ENCODE results near the gene MPPE1. TPM values are rescaled to one million over a fixed set of nuclear protein-coding genes. Genes with fewer than 3 reads are reported as not detected.

The MPPE1 gene
- total and polyA plus RNA-seq, 9 of the 15 experiments (the other 6 are each of a cell fraction or from before 2014, with no cell fraction given) = 10.7 to 19.5 (median 13.3) TPM

DNA sequence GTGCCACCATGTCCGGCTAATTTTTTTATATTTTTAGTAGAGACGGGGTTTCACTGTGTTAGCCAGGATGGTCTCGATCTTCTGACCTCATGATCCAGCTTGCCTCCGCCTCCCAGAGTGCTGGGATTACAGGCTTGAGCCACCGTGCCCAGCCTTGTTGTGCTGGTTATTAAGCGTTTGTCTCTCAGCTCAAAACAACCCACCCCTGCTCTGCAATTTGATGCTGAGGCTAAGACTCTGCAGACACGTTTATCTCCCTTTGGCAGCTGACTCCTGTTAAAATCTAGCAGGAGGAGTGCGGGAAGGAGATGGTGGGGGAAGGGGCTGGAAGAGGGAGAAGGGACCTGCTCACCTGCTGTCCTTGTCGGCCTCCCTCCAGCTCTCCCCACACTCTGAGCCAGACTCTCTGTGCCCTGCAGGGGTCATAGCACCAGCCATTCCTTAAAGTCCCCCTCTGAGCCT, 43.3 kb upstream of the MPPE1 start (continued):
- TF ChIP-seq ZMIZ1 (IDR thresholded peaks at IDR 0.05; ENCODE audit: low read depth in 2 of 2, low read length in 2 of 2) (no peak), POLR2H (tag; IDR thresholded peaks at IDR 0.05; ENCODE audit: low read depth) (no peak), NEUROD1 (IDR thresholded peaks at IDR 0.05; ENCODE audit: borderline replicate concordance, low read depth, low read length, partially characterized antibody) (no peak), ZNF431 (CRISPR knock-in tag; IDR thresholded peaks at IDR 0.05) (no peak), ZC3H11A (IDR thresholded peaks at IDR 0.05; ENCODE audit: low read depth, low read length) (no peak), PREB (CRISPR knock-in tag; IDR thresholded peaks at IDR 0.05) (no peak), ARID2 (IDR thresholded peaks at IDR 0.05) (no peak), ZNF140 (CRISPR knock-in tag; IDR thresholded peaks at IDR 0.05) (no peak), ZFP1 (CRISPR knock-in tag; IDR thresholded peaks at IDR 0.05) (no peak), MEF2A (IDR thresholded peaks at IDR 0.05; ENCODE audit: control insufficient read depth, low read depth, low read length) (no peak), TEAD1 (CRISPR knock-in tag; IDR thresholded peaks at IDR 0.05) (no peak), RAD51 (IDR thresholded peaks at IDR 0.05; ENCODE audit: borderline replicate concordance, low read depth) (0 out of 2 replicates have a peak, but pooled peaks have one; percentile 16), ZNF584 (CRISPR knock-in tag; IDR thresholded peaks at IDR 0.05; ENCODE audit: low read depth) (no peak), PML (IDR thresholded peaks at IDR 0.05; ENCODE audit: low read length) (0 out of 2 replicates have a peak, but pooled peaks have one; percentile 37), NR3C1 (CRISPR knock-in tag; IDR thresholded peaks at IDR 0.05) (no peak)
- TF ChIP-seq, protein P1, sequence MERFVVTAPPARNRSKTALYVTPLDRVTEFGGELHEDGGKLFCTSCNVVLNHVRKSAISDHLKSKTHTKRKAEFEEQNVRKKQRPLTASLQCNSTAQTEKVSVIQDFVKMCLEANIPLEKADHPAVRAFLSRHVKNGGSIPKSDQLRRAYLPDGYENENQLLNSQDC (CRISPR knock-in tag; IDR thresholded peaks at IDR 0.05) = no peak
